WERI-Rb-1 (cell line): ENCODE measurements around the gene MT1B.

Source experiments
- DNase-seq: peaks from one replicate; pipeline ENCODE4 v3.0.0-alpha.2; 2020
- H3K27ac ChIP-seq: fragments of 250-450 bp; sonication (Bioruptor Pico); 2 replicates; pipeline ENCODE4 v1.5.1; 2020; ENCODE audit warnings: mild to moderate bottlenecking, moderate library complexity
- H3K27me3 ChIP-seq: fragments of 250-450 bp; sonication (Bioruptor Pico); 2 replicates; pipeline ENCODE4 v1.5.1; 2021; ENCODE audit warnings: mild to moderate bottlenecking, low read depth, moderate library complexity; ENCODE audit not compliant: insufficient read depth, severe bottlenecking
- H3K36me3 ChIP-seq: fragments of 250-450 bp; sonication (Bioruptor Pico); 2 replicates; pipeline ENCODE4 v1.5.1; 2020; ENCODE audit warnings: mild to moderate bottlenecking, moderate library complexity
- H3K4me3 ChIP-seq: 2 replicates; pipeline ENCODE4 v1.5.1; 2011; ENCODE audit warnings: low read depth, mild to moderate bottlenecking, control low read depth, low read length
- H3K9me3 ChIP-seq: fragments of 250-450 bp; sonication (Bioruptor Pico); 2 replicates; pipeline ENCODE4 v1.5.1; 2021; ENCODE audit warnings: mild to moderate bottlenecking, moderate library complexity; ENCODE audit not compliant: severe bottlenecking
- TF ChIP-seq, protein P1 (sequence below): IDR thresholded peaks from 2 replicates; pipeline ENCODE4 v1.5.1; 2011; ENCODE audit warnings: low read depth, mild to moderate bottlenecking, control low read depth, inconsistent platforms, low read length

The MT1B gene

DNA sequence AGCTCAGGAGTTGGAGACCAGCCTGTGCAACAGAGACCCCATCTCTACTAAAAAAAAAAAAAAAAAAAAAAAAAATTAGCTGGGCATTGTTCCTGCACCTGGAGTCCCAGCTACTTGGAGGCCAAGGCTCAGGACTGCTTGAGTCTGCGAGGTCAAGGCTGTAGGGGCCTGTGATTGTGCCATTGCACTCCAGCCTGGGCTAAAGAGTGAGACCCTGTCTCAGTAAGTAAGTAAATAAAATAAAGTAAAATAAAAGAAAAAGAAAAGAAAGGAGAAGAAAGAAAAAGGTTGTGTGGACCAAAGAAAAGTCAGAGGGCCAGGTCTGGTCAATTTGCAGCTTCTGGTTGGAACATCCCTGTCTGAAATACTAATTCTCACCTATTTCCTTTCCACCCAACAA, 48.9 kb downstream of the MT1B start:
- TF ChIP-seq, protein P1, sequence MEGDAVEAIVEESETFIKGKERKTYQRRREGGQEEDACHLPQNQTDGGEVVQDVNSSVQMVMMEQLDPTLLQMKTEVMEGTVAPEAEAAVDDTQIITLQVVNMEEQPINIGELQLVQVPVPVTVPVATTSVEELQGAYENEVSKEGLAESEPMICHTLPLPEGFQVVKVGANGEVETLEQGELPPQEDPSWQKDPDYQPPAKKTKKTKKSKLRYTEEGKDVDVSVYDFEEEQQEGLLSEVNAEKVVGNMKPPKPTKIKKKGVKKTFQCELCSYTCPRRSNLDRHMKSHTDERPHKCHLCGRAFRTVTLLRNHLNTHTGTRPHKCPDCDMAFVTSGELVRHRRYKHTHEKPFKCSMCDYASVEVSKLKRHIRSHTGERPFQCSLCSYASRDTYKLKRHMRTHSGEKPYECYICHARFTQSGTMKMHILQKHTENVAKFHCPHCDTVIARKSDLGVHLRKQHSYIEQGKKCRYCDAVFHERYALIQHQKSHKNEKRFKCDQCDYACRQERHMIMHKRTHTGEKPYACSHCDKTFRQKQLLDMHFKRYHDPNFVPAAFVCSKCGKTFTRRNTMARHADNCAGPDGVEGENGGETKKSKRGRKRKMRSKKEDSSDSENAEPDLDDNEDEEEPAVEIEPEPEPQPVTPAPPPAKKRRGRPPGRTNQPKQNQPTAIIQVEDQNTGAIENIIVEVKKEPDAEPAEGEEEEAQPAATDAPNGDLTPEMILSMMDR, result no peak
- Histone ChIP-seq H3K36me3 (no peaks in the 10 kb centered on the region), H3K4me3 (no peak overlapping the region), H3K9me3 (peaks cover 5% of the 10 kb centered on the region), H3K27ac (no peak overlapping the region), H3K27me3 (no peaks in the 10 kb centered on the region)
- no peak for DNase-seq

DNA sequence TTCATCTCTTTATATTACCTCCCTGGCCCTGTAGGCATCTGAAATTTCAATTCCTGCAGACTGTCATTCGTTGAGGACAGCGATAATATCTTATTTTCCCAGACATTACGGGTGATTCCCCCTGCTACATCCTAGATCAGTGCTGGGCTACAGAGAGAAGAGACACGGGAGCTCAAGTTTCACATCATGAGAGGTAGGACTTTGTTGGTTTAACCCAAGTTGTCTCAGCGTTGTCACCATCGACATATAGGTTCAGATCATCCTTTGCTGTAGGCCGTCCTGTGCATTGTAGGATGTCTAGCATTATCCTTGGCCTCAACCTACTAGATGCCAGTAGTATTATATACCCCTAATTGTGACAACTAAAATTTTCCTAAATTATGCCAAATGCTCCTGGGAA, 49.8 kb downstream of the MT1B start:
- H3K27ac ChIP-seq, result no peak overlapping the region
- TF ChIP-seq, protein P1, result no peak
- H3K27me3 ChIP-seq, result no peaks in the 10 kb centered on the region
- H3K36me3 ChIP-seq, result no peaks in the 10 kb centered on the region
- H3K4me3 ChIP-seq, result no peak overlapping the region
- no peak for DNase-seq
- H3K9me3 ChIP-seq, result peaks cover 5% of the 10 kb centered on the region
